ENCODE measurements around the gene CDS2.

- TF ChIP-seq POLR2A (IDR thresholded peaks at IDR 0.05; ENCODE audit: low read length) = no peak
- TF ChIP-seq GATA1 (IDR thresholded peaks at IDR 0.05; ENCODE audit: low read depth, low read length) = no peak
These were observed 8.3 kb upstream of the CDS2 start for GRCh38 chr20:5118220-5119142.

Data from erythroblast (primary cell).